Parathyroid adenoma (tissue), 2 donors: ENCODE results near the gene SLC24A3.

Source experiments
- H2AFZ ChIP-seq: fragments of 300-600 bp; sonication (generic); one replicate; pipeline ENCODE4 v1.7.0; 2017; ENCODE audit warnings: antibody characterized with exemption, mild to moderate bottlenecking
- H3K27ac ChIP-seq: fragments of 300-600 bp; sonication (generic); one replicate; pipeline ENCODE4 v1.7.0; 2017
- H3K27me3 ChIP-seq: fragments of 300-600 bp; sonication (generic); one replicate; pipeline ENCODE4 v1.7.0; 2017; ENCODE audit warnings: low read length; ENCODE audit not compliant: control insufficient read depth, insufficient read depth
- H3K36me3 ChIP-seq: fragments of 300-600 bp; sonication (generic); one replicate; pipeline ENCODE4 v1.7.0; 2017; ENCODE audit warnings: low read length; ENCODE audit not compliant: control insufficient read depth, insufficient read depth
- H3K4me1 ChIP-seq: fragments of 300-600 bp; sonication (generic); one replicate; pipeline ENCODE4 v1.7.0; 2017; ENCODE audit warnings: control low read depth
- H3K4me2 ChIP-seq: fragments of 300-600 bp; sonication (generic); one replicate; pipeline ENCODE4 v1.7.0; 2017; ENCODE audit warnings: low read length
- H3K4me3 ChIP-seq: fragments of 300-600 bp; sonication (generic); one replicate; pipeline ENCODE4 v1.7.0; 2017; ENCODE audit warnings: low read depth, low read length
- H3K79me2 ChIP-seq: fragments of 300-600 bp; sonication (generic); one replicate; pipeline ENCODE4 v1.7.0; 2017; ENCODE audit warnings: control low read depth
- H3K9ac ChIP-seq: fragments of 300-600 bp; sonication (generic); one replicate; pipeline ENCODE4 v1.7.0; 2017; ENCODE audit warnings: mild to moderate bottlenecking
- H3K9me3 ChIP-seq: fragments of 300-600 bp; sonication (generic); one replicate; pipeline ENCODE4 v1.7.0; 2017; ENCODE audit warnings: low read length; ENCODE audit not compliant: control insufficient read depth
- TF ChIP-seq, protein P1 (sequence below): fragments of 300-600 bp; sonication (generic); IDR thresholded peaks from one replicate; pipeline ENCODE4 v1.7.0; 2017; ENCODE audit warnings: antibody characterized with exemption, mild to moderate bottlenecking
- donor health status: primary hyperparathyroidism.

The SLC24A3 gene

GRCh38 chr20:19682249-19682648 is 469.8 kb downstream of the SLC24A3 start:
- Histone ChIP-seq H3K9me3 (no peaks in the 10 kb centered on the region), H3K4me2 (no peak overlapping the region), H3K36me3 (no peaks in the 10 kb centered on the region), H2AFZ (no peak overlapping the region), H3K27me3 (no peaks in the 10 kb centered on the region), H3K79me2 (no peaks in the 10 kb centered on the region), H3K9ac (no peak overlapping the region), H3K27ac (no peak overlapping the region), H3K4me3 (no peak overlapping the region), H3K4me1 (no peaks in the 10 kb centered on the region)
- TF ChIP-seq, protein P1, sequence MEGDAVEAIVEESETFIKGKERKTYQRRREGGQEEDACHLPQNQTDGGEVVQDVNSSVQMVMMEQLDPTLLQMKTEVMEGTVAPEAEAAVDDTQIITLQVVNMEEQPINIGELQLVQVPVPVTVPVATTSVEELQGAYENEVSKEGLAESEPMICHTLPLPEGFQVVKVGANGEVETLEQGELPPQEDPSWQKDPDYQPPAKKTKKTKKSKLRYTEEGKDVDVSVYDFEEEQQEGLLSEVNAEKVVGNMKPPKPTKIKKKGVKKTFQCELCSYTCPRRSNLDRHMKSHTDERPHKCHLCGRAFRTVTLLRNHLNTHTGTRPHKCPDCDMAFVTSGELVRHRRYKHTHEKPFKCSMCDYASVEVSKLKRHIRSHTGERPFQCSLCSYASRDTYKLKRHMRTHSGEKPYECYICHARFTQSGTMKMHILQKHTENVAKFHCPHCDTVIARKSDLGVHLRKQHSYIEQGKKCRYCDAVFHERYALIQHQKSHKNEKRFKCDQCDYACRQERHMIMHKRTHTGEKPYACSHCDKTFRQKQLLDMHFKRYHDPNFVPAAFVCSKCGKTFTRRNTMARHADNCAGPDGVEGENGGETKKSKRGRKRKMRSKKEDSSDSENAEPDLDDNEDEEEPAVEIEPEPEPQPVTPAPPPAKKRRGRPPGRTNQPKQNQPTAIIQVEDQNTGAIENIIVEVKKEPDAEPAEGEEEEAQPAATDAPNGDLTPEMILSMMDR = no peak

GRCh38 chr20:19683188-19683587 is 470.7 kb downstream of the SLC24A3 start:
- Histone ChIP-seq H3K4me3 (no peak overlapping the region), H3K27ac (no peak overlapping the region), H3K9ac (no peak overlapping the region), H3K27me3 (no peaks in the 10 kb centered on the region), H2AFZ (no peak overlapping the region), H3K4me2 (no peak overlapping the region), H3K9me3 (no peaks in the 10 kb centered on the region), H3K79me2 (no peaks in the 10 kb centered on the region), H3K36me3 (no peaks in the 10 kb centered on the region), H3K4me1 (no peaks in the 10 kb centered on the region)
- TF ChIP-seq, protein P1 = no peak

- Histone ChIP-seq H3K9ac (no peak overlapping the region), H3K27me3 (no peaks in the 10 kb centered on the region), H3K4me2 (no peak overlapping the region), H3K27ac (no peak overlapping the region), H3K4me1 (no peaks in the 10 kb centered on the region), H3K4me3 (no peak overlapping the region), H3K9me3 (no peaks in the 10 kb centered on the region), H3K36me3 (no peaks in the 10 kb centered on the region), H3K79me2 (no peaks in the 10 kb centered on the region), H2AFZ (no peak overlapping the region)
- TF ChIP-seq, protein P1 = no peak
Measured at GRCh38 chr20:19683822-19684221, 471.4 kb downstream of the SLC24A3 start.

DNA sequence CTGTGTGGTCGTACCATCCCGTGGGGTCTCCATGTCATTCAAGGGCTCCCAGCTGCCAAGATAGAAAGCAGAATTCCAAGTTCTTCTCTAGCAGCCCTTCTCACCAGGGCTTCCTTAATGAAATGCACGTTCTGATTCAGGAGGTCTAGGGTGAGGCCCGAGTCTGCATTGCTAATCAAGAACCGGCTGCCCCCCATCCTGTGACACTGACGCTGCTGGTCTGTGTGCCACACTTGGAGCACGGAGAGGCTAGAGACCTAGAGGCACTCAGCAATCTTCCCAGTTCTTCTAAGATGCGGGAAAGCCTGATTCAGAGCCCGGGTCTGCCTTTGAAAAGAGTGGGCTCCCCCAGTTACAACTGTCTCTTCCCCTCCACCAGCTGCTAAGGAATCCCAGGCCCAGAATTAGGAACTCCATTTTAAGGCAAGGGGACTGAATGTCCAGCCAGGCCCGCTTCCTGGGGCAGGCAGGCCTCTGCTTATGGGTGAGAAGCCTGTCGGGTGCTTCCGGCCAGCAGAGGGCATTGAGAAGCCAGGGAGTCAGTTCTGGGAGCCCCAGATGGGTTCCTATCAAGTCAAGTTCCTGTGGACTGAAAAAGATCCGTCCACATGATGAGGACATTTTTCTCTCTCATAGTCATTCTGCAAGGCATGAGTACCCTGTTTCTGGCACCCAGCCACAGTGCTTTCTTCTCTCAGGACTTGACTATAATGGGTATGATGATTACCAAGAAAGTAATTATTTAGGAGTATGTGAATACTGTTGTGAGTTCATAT is 475.8 kb downstream of the SLC24A3 start:
- Histone ChIP-seq H3K9me3 (no peaks in the 10 kb centered on the region), H3K4me1 (no peaks in the 10 kb centered on the region), H2AFZ (peak overlapping the region; percentile 27), H3K4me3 (no peak overlapping the region), H3K27ac (no peak overlapping the region), H3K9ac (no peak overlapping the region), H3K36me3 (no peaks in the 10 kb centered on the region), H3K79me2 (no peaks in the 10 kb centered on the region), H3K4me2 (no peak overlapping the region), H3K27me3 (no peaks in the 10 kb centered on the region)
- TF ChIP-seq, protein P1 = peak; percentile 42

DNA sequence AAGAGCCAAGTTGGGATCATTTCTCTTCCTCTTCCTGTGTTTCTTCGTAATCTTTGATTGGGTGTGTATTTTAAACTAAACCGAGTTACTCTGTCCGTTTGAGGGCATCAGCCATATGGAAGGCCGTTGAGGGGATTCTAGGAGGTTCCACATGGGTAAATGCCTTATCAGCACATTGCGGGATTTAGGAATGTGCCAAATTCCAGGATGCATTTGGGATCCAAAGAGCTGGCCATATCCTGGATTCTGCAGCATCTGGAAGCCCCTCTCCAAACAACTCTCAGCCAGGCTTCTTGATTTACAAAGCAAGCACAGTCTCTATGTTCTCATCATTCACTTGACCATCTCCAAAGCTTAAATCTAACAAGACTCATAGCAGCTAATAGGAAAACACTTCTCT is 478.0 kb downstream of the SLC24A3 start:
- H3K27me3 ChIP-seq = no peaks in the 10 kb centered on the region
- TF ChIP-seq, protein P1 = no peak
- H3K4me2 ChIP-seq = no peak overlapping the region
- no peaks in the 10 kb centered on the region for H3K9me3 ChIP-seq
- no peak overlapping the region for H3K9ac ChIP-seq
- H3K4me3 ChIP-seq = no peak overlapping the region
- H3K79me2 ChIP-seq = no peaks in the 10 kb centered on the region
- H3K36me3 ChIP-seq = no peaks in the 10 kb centered on the region
- H2AFZ ChIP-seq = no peak overlapping the region
- no peaks in the 10 kb centered on the region for H3K4me1 ChIP-seq
- H3K27ac ChIP-seq = no peak overlapping the region
